Adrenal gland (tissue), 12 donors: ENCODE measurements around the gene SHISA5. TPM values are rescaled to one million over a fixed set of nuclear protein-coding genes. Genes with fewer than 3 reads are reported as not detected.

Source experiments
- DNase-seq, 7 donors: peaks; one replicate each; pipeline ENCODE4 v3.0.0-alpha.2; 2019 to 2020
- H3K27ac ChIP-seq, 5 donors: fragments of 200-600 bp; sonication (generic) in 4 of 5; 1 replicate in 3 of 5; 2 replicates in 2 of 5; pipeline versions ENCODE4 v1.5.1 to v1.8.0; 2016 to 2020; ENCODE audit warnings: mild to moderate bottlenecking in 1 of 5
- H3K27me3 ChIP-seq: fragments of 200-600 bp; 2 replicates; pipeline ENCODE4 v1.8.0; 2021
- H3K36me3 ChIP-seq, 2 donors: fragments of 200-600 bp; replicated peaks in 1 of 2; 1 replicate in 1 of 2; 2 replicates in 1 of 2; pipeline versions ENCODE4 v1.5.1 to v1.8.0; 2018 to 2022
- H3K4me1 ChIP-seq, 2 donors: fragments of 200-600 bp; replicated peaks in 1 of 2; 1 replicate in 1 of 2; 2 replicates in 1 of 2; pipeline versions ENCODE4 v1.5.1 to v1.8.0; 2018 to 2021
- H3K4me3 ChIP-seq, 4 donors: fragments of 200-600 bp; sonication (generic) in 3 of 4; one replicate each; pipeline ENCODE4 v1.5.1; 2016 to 2018
- H3K9me3 ChIP-seq, 3 donors: fragments of 200-600 bp; sonication (generic) in 1 of 3; replicated peaks in 1 of 3; 1 replicate in 2 of 3; 2 replicates in 1 of 3; pipeline versions ENCODE4 v1.5.1 to v1.8.0; 2016 to 2021
- POLR2A ChIP-seq, 2 donors: fragments of 450-650 bp; IDR thresholded peaks; one replicate each; pipeline ENCODE4 v1.6.1; 2017; ENCODE audit warnings: antibody characterized with exemption in 2 of 2, mild to moderate bottlenecking in 2 of 2, moderate library complexity in 1 of 2
- WGBS, 4 donors: extraction: QIAGEN DNeasy Blood & Tissue Kit in 2 of 4; methylation state at CpG; one replicate each; pipeline versions ENCODE4 v1.1.5 to v1.1.7; 2013 to 2017; 5-methylcytosine and 5-hydroxymethylcytosine counted together
- intact Hi-C, 2 donors: fragments of 100-400 bp; cut with DNase I; formaldehyde crosslinking; loops; one replicate each; pipeline versions ENCODE4 v1.14.1 to v1.15.0; 2022 to 2023
- polyA plus RNA-seq, 3 donors: library from polyadenylated mRNA; stranded (reverse); fragments of 200-250 nt in 2 of 3; fragments of 350-450 nt in 1 of 3; fragmentation: Illumina TruSeq in 1 of 3; extraction: RNeasy Lipid Tissue Mini Kit (QIAGEN cat#74804) in 1 of 3; gene quantifications; one replicate each; pipeline ENCODE4 v1.2.3, GENCODE V29; 2013 to 2014
- total RNA-seq, 9 donors: library from RNA; depleted of rRNA in 4 of 9; stranded (reverse); fragments of >200 nt in 4 of 9; fragments of 120-200 nt in 1 of 9; fragmentation: NEBNext Ultra II Directional in 1 of 9; extraction: Animal tissue kit (Norgen Biotek cat#: 25700) in 1 of 9; gene quantifications; one replicate each; pipeline versions ENCODE4 v1.1.0 to v1.2.4, GENCODE V29; 2013 to 2023
- TF ChIP-seq, protein P1 (sequence below), 6 experiments: fragments of 450-650 bp in 4 of 6; fragments of 200-600 bp in 2 of 6; sonication (generic) in 1 of 6; IDR thresholded peaks; 1 replicate in 5 of 6; 2 replicates in 1 of 6; pipeline versions ENCODE4 v1.5.1 to v1.8.0; 2016 to 2021; ENCODE audit warnings: antibody characterized with exemption in 6 of 6, mild to moderate bottlenecking in 2 of 6, moderate library complexity in 1 of 6
- donor health status: healthy with polysubstance abuse.
- donor health status: Bipolar disorder and iron deficiency.
- donor health status: DM: yes; HTN: yes; CAD: no.
- donor health status: DM: no; HTN: no; CAD: no.
- donor health status: DM: no; HTN: no; CAD: no.
- donor health status: DM: yes; HTN: yes; CAD: no.

The SHISA5 gene
- total and polyA plus RNA-seq, 12 donors = 77.2 to 167 (median 128) TPM

GRCh38 chr3:48502121-48502520 is 1.9 kb downstream of the SHISA5 start:
- Histone ChIP-seq H3K4me1 (peaks cover 0 to 21% of the 10 kb centered on the region in 2 donors), H3K36me3 (peaks cover 0 to 4% of the 10 kb centered on the region in 2 donors), H3K4me3 (no peak overlapping the region), H3K27me3 (no peaks in the 10 kb centered on the region), H3K27ac (peak overlapping the region in 1 of 5 donors; percentile 90), H3K9me3 (no peaks in the 10 kb centered on the region)
- TF ChIP-seq POLR2A (IDR thresholded peaks at IDR 0.05) = no peak
- TF ChIP-seq, protein P1, sequence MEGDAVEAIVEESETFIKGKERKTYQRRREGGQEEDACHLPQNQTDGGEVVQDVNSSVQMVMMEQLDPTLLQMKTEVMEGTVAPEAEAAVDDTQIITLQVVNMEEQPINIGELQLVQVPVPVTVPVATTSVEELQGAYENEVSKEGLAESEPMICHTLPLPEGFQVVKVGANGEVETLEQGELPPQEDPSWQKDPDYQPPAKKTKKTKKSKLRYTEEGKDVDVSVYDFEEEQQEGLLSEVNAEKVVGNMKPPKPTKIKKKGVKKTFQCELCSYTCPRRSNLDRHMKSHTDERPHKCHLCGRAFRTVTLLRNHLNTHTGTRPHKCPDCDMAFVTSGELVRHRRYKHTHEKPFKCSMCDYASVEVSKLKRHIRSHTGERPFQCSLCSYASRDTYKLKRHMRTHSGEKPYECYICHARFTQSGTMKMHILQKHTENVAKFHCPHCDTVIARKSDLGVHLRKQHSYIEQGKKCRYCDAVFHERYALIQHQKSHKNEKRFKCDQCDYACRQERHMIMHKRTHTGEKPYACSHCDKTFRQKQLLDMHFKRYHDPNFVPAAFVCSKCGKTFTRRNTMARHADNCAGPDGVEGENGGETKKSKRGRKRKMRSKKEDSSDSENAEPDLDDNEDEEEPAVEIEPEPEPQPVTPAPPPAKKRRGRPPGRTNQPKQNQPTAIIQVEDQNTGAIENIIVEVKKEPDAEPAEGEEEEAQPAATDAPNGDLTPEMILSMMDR (IDR thresholded peaks at IDR 0.05) = no peak
- whole genome bisulfite sequencing, 4 donors = 85 to 95% (median 93%) methylated on average over 3 to 5 of the region's 5 CpGs
- no peak for DNase-seq
- intact Hi-C loops = loop anchor here in 1 of 2 donors (5.0 kb wide), 1 partner anchor 35 kb away; a partner anchor contains a TSS

DNA sequence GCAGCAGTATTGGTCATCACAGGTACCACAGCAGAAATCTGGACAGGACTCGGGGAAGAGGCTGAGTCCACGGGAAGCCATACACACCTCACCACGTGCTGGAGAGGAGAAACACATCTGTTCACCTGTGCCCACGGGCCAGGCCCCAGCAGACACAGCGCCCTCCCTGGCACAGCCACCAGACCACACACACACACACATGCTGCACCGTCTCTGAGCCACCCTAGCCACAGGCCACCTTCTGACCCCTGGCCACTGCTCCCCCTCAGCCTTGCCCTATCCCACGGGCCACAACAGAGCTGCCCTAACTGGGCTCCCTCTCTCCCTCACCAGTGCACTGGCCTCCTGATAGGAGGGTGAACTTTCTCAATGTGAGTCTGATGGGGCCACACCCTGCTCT is 2.8 kb downstream of the SHISA5 start:
- peaks cover 0 to 21% of the 10 kb centered on the region in 2 donors for H3K4me1 ChIP-seq
- no peaks in the 10 kb centered on the region for H3K9me3 ChIP-seq
- no peak overlapping the region for H3K4me3 ChIP-seq
- no peaks in the 10 kb centered on the region for H3K27me3 ChIP-seq
- peak overlapping the region in 1 of 5 donors; percentile 5 for H3K27ac ChIP-seq
- intact Hi-C loops = loop anchor here in 1 of 2 donors (5.0 kb wide), 1 partner anchor 34 kb away; a partner anchor contains a TSS
- TF ChIP-seq, protein P1 (IDR thresholded peaks at IDR 0.05) = no peak
- no peak for TF ChIP-seq POLR2A (IDR thresholded peaks at IDR 0.05)
- H3K36me3 ChIP-seq = peaks cover 0 to 12% of the 10 kb centered on the region in 2 donors
- DNase-seq = no peak
- WGBS, 4 donors = 91 to 100% (median 96%) methylated on average over 1 to 7 of the region's 7 CpGs

DNA sequence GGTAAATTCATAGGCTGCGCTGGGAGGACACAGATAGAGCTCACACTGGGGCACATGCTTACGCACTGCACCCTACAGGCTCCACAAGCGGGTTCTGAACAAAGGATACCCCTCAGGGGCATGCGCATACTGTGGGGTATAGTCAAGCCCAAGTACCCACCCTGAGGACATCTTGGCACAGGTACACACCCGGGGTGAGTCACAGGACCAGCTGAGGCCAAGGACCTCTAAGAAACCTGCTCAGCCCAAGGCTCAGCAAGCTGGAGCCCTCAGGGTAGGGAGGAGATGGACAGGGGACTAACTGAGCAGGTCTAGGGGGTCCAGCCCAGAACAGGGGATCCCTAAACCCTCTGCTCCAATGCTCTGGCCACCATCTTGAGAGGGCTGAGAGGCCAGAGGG is 3.3 kb downstream of the SHISA5 start:
- H3K9me3 ChIP-seq = no peaks in the 10 kb centered on the region
- peak overlapping the region in 1 of 5 donors; percentile 5 for H3K27ac ChIP-seq
- no peak overlapping the region for H3K4me3 ChIP-seq
- 90 to 96% (median 95%) methylated on average over 4 to 5 of the region's 5 CpGs; no CpG with 5 or more reads in 1 of the 4 donors for WGBS, 4 donors
- DNase-seq = no peak
- TF ChIP-seq, protein P1 (IDR thresholded peaks at IDR 0.05) = no peak
- intact Hi-C loops = loop anchor here in 1 of 2 donors (5.0 kb wide), 1 partner anchor 33 kb away; a partner anchor contains a TSS
- H3K4me1 ChIP-seq = peaks cover 0 to 21% of the 10 kb centered on the region in 2 donors
- H3K36me3 ChIP-seq = peaks cover 0 to 17% of the 10 kb centered on the region in 2 donors
- no peaks in the 10 kb centered on the region for H3K27me3 ChIP-seq

DNA sequence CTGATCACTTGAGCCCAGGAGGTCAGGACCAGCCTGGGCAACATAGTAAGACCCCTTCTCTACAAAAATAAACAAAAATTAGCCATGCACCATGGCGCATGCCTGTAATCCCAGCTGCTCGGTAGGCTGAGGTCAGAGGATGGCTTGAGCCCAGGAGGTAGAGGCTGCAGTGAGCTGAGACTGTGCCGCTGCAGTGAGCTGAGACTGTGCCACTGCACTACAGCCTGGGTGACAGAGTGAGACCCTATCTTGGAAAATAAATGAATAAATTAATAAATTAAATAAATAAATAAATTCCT is 10.8 kb downstream of the SHISA5 start:
- 80 to 95% (median 94%) methylated on average over 3 of the region's 3 CpGs for WGBS, 4 donors
- Histone ChIP-seq H3K4me1 (no peaks in the 10 kb centered on the region), H3K9me3 (no peaks in the 10 kb centered on the region), H3K4me3 (no peak overlapping the region), H3K27ac (no peak overlapping the region), H3K36me3 (peaks cover 0 to 17% of the 10 kb centered on the region in 2 donors), H3K27me3 (no peaks in the 10 kb centered on the region)
- TF ChIP-seq POLR2A (IDR thresholded peaks at IDR 0.05) = no peak
- TF ChIP-seq, protein P1 (IDR thresholded peaks at IDR 0.05) = no peak
- intact Hi-C loops = no loop called here
- DNase-seq = no peak
